Measurements from ENCODE around the gene ARSG.
"Not testable (repeated sequence)": the region's sequence is repeated elsewhere in the genome, so short reads cannot be mapped to it uniquely, and the experiment has no call there.

ARSG gene

DNA sequence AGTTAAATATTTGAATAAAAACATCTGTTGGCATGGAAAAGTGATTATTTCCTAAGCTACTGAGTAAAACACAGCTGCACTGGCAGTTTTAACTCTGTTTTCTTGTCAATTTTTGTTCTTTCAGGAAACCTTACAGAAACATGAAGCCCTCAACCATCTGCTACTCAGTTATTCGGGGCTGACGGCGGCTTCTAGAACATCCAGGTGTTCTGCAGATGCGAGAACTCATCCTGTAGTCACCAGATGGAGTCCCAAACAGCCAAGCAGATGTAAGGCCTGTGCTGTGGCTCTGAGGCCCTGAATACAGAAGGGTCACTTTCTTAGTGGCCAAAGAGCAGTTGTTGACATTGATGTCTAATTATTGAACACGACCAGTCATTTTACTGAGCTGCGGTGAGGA is 15.5 kb downstream of the ARSG start:
- TF ChIP-seq, protein P1, sequence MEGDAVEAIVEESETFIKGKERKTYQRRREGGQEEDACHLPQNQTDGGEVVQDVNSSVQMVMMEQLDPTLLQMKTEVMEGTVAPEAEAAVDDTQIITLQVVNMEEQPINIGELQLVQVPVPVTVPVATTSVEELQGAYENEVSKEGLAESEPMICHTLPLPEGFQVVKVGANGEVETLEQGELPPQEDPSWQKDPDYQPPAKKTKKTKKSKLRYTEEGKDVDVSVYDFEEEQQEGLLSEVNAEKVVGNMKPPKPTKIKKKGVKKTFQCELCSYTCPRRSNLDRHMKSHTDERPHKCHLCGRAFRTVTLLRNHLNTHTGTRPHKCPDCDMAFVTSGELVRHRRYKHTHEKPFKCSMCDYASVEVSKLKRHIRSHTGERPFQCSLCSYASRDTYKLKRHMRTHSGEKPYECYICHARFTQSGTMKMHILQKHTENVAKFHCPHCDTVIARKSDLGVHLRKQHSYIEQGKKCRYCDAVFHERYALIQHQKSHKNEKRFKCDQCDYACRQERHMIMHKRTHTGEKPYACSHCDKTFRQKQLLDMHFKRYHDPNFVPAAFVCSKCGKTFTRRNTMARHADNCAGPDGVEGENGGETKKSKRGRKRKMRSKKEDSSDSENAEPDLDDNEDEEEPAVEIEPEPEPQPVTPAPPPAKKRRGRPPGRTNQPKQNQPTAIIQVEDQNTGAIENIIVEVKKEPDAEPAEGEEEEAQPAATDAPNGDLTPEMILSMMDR (IDR thresholded peaks at IDR 0.05; ENCODE audit: control insufficient read depth, insufficient read depth, low read depth, low read length, missing control alignments): no peak
- no peak overlapping the region for H3K4me3 ChIP-seq (ENCODE audit: control insufficient read depth, low read depth, low read length)
- no peak for DNase-seq (ENCODE audit: low read depth)

DNA sequence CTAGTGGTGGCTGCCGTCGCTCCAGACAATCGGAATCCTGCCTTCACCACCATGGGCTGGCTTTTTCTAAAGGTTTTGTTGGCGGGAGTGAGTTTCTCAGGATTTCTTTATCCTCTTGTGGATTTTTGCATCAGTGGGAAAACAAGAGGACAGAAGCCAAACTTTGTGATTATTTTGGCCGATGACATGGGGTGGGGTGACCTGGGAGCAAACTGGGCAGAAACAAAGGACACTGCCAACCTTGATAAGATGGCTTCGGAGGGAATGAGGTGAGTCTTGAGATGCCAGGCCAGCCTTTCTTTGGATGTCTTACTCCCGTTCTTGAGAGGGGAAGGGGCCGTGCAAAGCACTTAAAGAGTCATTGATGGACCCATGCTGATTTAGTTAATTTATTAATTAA is 16.1 kb downstream of the ARSG start:
- TF ChIP-seq, protein P1 (IDR thresholded peaks at IDR 0.05; ENCODE audit: control insufficient read depth, insufficient read depth, low read depth, low read length, missing control alignments): no peak
- no peak overlapping the region for H3K4me3 ChIP-seq (ENCODE audit: control insufficient read depth, low read depth, low read length)
- DNase-seq (ENCODE audit: low read depth): no peak

DNA sequence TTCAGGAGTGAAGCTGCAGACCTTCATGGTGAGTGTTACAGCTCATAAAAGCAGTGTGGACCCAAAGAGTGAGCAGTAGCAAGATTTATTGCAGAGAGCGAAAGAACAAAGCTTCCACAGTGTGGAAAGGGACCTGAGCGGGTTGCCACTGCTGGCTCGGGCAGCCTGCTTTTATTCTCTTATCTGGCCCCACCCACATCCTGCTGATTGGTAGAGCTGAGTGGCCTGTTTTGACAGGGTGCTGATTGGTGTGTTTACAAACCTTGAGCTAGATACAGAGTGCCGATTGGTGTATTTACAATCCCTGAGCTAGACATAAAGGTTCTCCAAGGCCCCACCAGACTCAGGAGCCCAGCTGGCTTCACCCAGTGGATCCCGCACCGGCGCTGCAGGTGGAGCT is 17.2 kb downstream of the ARSG start:
- not testable (repeated sequence) for H3K4me3 ChIP-seq (ENCODE audit: control insufficient read depth, low read depth, low read length); DNase-seq (ENCODE audit: low read depth)

DNA sequence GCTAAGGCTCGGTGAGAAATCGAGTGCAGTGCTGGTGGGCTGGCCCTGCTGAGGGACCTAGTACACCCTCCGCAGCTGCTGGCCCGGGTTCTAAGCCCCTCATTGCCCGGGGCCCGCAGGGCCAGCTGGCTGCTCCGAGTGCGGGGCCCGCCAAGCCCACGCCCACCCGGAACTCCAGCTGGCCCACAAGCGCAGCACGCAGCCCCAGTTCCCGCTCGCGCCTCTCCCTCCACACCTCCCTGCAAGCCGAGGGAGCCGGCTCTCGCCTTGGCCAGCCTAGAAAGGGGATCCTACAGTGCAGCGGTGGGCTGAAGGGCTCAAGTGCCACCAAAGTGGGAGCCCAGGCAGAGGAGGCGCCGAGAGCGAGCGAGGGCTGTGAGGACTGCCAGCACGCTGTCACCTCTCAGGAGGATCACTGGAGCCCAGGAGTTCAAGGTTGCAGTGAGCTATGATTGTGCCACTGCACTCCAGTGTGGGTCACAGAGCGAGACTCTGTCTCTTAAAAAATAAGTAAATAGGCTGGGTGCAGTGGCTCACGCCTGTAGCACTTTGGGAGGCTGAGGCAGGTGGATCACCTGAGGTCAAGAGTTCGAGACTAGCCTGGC is 17.9 kb downstream of the ARSG start:
- not testable (repeated sequence) for H3K4me3 ChIP-seq (ENCODE audit: control insufficient read depth, low read depth, low read length); DNase-seq (ENCODE audit: low read depth)

DNA sequence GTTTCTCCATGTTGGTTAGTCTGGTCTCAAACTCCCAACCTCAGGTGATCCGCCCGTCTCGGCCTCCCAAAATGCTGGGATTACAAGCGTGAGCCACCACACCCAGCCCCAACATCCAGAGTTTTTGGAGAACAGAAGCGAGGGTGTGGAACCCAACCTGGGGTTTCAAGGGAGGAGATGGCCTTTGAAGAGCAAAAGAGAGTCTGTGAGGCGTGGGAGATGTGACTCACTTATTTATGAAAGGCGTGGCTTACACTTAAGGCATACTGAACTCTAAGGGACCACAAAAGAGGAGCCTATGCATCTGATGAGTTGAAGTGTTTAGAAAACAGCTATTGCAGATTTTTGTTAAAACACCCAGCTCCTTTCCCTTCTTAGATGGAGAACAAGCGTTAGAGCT is 18.9 kb downstream of the ARSG start:
- no peak for DNase-seq (ENCODE audit: low read depth)
- TF ChIP-seq, protein P1 (IDR thresholded peaks at IDR 0.05; ENCODE audit: control insufficient read depth, insufficient read depth, low read depth, low read length, missing control alignments): no peak
- H3K4me3 ChIP-seq (ENCODE audit: control insufficient read depth, low read depth, low read length): no peak overlapping the region

DNA sequence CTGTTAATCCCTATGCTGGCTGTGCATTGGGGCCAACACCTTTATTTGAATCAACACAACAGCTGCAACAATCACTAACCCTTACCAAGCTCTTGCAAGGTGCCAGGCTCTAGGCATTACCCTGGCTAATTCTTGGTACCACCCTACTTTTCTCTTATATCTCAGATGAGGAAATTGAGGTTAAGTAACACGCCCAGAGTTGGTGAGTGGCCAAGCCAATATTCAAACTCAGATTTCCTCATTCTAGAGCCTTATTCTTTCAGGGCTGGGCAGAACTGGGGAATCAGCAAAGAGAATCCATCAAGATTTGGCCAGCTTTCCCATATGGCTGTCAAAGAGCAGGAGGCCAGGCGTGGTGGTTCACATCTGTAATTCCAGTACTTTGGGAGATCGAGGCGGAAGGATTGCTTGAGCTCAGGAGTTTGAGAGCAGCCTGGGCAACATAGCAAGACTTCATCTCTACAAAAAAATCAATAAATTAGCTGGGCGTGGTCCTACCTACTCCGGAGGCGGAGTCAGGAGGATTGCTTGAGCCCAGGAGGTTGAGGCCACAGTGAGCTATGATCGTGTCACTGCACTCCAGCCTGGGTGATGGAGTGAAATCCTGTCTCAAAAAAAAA is 23.7 kb downstream of the ARSG start:
- H3K4me3 ChIP-seq (ENCODE audit: control insufficient read depth, low read depth, low read length): no peak overlapping the region
- DNase-seq (ENCODE audit: low read depth): no peak
- TF ChIP-seq, protein P1 (IDR thresholded peaks at IDR 0.05; ENCODE audit: control insufficient read depth, insufficient read depth, low read depth, low read length, missing control alignments): no peak

DNA sequence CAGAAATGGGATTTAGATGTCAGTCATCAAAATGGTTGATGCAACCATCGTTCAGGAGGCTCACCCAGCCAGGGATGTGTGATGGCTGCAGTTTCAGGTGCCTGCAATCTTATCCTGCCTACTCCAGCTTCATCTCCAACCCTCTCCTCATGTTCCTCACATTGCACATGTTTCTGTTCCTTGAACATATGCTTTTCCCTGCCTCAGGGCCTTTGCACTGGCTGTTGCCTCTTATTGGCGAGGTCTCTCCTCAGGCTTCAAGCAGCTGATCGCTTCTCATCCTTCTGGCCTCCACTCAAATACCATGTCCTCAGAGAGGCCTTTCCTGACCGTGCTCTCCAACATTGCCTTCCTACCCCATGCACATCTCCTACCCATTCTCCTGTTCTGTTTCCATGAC is 24.6 kb downstream of the ARSG start:
- TF ChIP-seq, protein P1 (IDR thresholded peaks at IDR 0.05; ENCODE audit: control insufficient read depth, insufficient read depth, low read depth, low read length, missing control alignments): no peak
- no peak for DNase-seq (ENCODE audit: low read depth)

DNA sequence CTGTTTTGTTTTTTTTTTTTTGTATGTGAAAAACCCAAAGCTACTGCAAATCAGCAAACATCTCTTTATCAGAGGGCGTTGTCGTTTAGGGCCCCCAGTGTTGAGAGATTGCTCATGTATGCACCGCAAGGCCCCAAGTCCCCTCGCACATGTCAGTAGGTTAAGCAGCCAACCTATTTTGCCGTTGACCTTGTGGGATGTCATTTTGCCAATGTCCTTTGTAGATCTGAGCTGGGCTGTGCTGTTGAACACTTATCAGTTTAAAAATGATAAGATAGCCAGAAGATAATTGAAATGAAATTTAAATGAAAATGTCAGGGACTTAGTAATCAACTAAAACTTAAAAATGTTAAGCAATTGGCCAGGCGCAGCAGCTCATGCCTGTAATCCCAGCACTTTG is 26.2 kb downstream of the ARSG start:
- no peak for DNase-seq (ENCODE audit: low read depth)
- TF ChIP-seq, protein P1 (IDR thresholded peaks at IDR 0.05; ENCODE audit: control insufficient read depth, insufficient read depth, low read depth, low read length, missing control alignments): no peak
- H3K4me3 ChIP-seq (ENCODE audit: control insufficient read depth, low read depth, low read length): no peak overlapping the region

More for the DNA sequence above, 24.6 kb downstream of the ARSG start:
- no peak overlapping the region for H3K4me3 ChIP-seq (ENCODE audit: control insufficient read depth, low read depth, low read length)

Data from AG09309 (cell line).